ENCODE measurements around the gene KCNH6. TPM values are rescaled to one million over a fixed set of nuclear protein-coding genes. Genes with fewer than 3 reads are reported as not detected.

KCNH6 gene
- polyA plus RNA-seq, 3 donors: not detected

- H3K4me3 ChIP-seq (replicated peaks in 1 of 3; ENCODE audit: low read depth in 2 of 3, low read length in 3 of 3): no peak overlapping the region
- no peaks in the 10 kb centered on the region for H3K79me2 ChIP-seq (ENCODE audit: insufficient read depth, low read length)
- peak overlapping the region in 1 of 2 donors; percentile 73 for H3K4me3 Mint-ChIP-seq
- no peak for DNase-seq
- H4K20me1 ChIP-seq (ENCODE audit: insufficient read depth, low read length): no peaks in the 10 kb centered on the region
- no peak overlapping the region for H2AFZ ChIP-seq (ENCODE audit: insufficient read depth, low read depth, low read length, poor library complexity, severe bottlenecking)
- H3K36me3 ChIP-seq (replicated peaks in 1 of 2; ENCODE audit: control insufficient read depth in 1 of 2, insufficient read depth in 2 of 2, low read length in 2 of 2): no peaks in the 10 kb centered on the region
- H3K4me2 ChIP-seq (replicated peaks; ENCODE audit: extremely low read depth, low read length, poor library complexity, severe bottlenecking): no peak overlapping the region
- no peak overlapping the region for H3K27ac Mint-ChIP-seq
- H3K4me1 ChIP-seq (ENCODE audit: control insufficient read depth in 1 of 2, insufficient read depth in 2 of 2, low read length in 2 of 2): no peaks in the 10 kb centered on the region
- peaks cover 0 to 7% of the 10 kb centered on the region in 2 donors for H3K9me3 ChIP-seq (replicated peaks in 1 of 2; ENCODE audit: control insufficient read depth in 1 of 2, insufficient read depth in 1 of 2, low read length in 2 of 2)
- H3K4me1 Mint-ChIP-seq: peaks cover 4% of the 10 kb centered on the region
- WGBS (ENCODE audit: insufficient coverage): 100% methylated on average over 4 of the region's 4 CpGs
- TF ChIP-seq CTCF (IDR thresholded peaks at IDR 0.05): no peak
- peaks cover 8 to 31% of the 10 kb centered on the region in 2 donors for H3K27me3 ChIP-seq (ENCODE audit: control insufficient read depth in 2 of 2, insufficient read depth in 2 of 2, low read length in 2 of 2)
- H3K27me3 Mint-ChIP-seq (ENCODE audit: low read depth in 3 of 3): peaks cover 26 to 36% (median 32%) of the 10 kb centered on the region in 3 donors
- intact Hi-C loops (cut with micrococcal nuclease): no loop called here
- peaks cover 0 to 6% (median 0%) of the 10 kb centered on the region in 7 donors for H3K9me3 Mint-ChIP-seq
- H3K9ac ChIP-seq (ENCODE audit: insufficient read depth, low read length, poor library complexity, severe bottlenecking): no peak overlapping the region
- H3K36me3 Mint-ChIP-seq: no peaks in the 10 kb centered on the region
- no peak overlapping the region for H3K27ac ChIP-seq (ENCODE audit: low read depth in 1 of 2, low read length in 2 of 2)
Measured at GRCh38 chr17:63537001-63537400, 13.8 kb downstream of the KCNH6 start.

GRCh38 chr17:63537991-63538692 lies 15.0 kb downstream of the KCNH6 start:
- H3K4me3 Mint-ChIP-seq: peak overlapping the region in 1 of 2 donors; percentile 73
- no peak overlapping the region for H3K27ac ChIP-seq (ENCODE audit: low read depth in 1 of 2, low read length in 2 of 2)
- H3K4me2 ChIP-seq (replicated peaks; ENCODE audit: extremely low read depth, low read length, poor library complexity, severe bottlenecking): no peak overlapping the region
- H2AFZ ChIP-seq (ENCODE audit: insufficient read depth, low read depth, low read length, poor library complexity, severe bottlenecking): no peak overlapping the region
- H3K27ac Mint-ChIP-seq: no peak overlapping the region
- peaks cover 4% of the 10 kb centered on the region for H3K4me1 Mint-ChIP-seq
- intact Hi-C loops (cut with micrococcal nuclease): no loop called here
- 11% methylated on average over 45 of the region's 62 CpGs for WGBS (ENCODE audit: insufficient coverage)
- H3K9me3 Mint-ChIP-seq: peaks cover 0 to 6% (median 0%) of the 10 kb centered on the region in 7 donors
- H3K27me3 ChIP-seq (ENCODE audit: control insufficient read depth in 2 of 2, insufficient read depth in 2 of 2, low read length in 2 of 2): peaks cover 8 to 31% of the 10 kb centered on the region in 2 donors
- TF ChIP-seq CTCF (IDR thresholded peaks at IDR 0.05): no peak
- peaks cover 0 to 7% of the 10 kb centered on the region in 2 donors for H3K9me3 ChIP-seq (replicated peaks in 1 of 2; ENCODE audit: control insufficient read depth in 1 of 2, insufficient read depth in 1 of 2, low read length in 2 of 2)
- H3K9ac ChIP-seq (ENCODE audit: insufficient read depth, low read length, poor library complexity, severe bottlenecking): no peak overlapping the region
- no peaks in the 10 kb centered on the region for H3K79me2 ChIP-seq (ENCODE audit: insufficient read depth, low read length)
- no peak for DNase-seq
- H3K36me3 ChIP-seq (replicated peaks in 1 of 2; ENCODE audit: control insufficient read depth in 1 of 2, insufficient read depth in 2 of 2, low read length in 2 of 2): no peaks in the 10 kb centered on the region
- H3K36me3 Mint-ChIP-seq: no peaks in the 10 kb centered on the region
- peaks cover 26 to 39% (median 32%) of the 10 kb centered on the region in 3 donors for H3K27me3 Mint-ChIP-seq (ENCODE audit: low read depth in 3 of 3)
- no peak overlapping the region for H3K4me3 ChIP-seq (replicated peaks in 1 of 3; ENCODE audit: low read depth in 2 of 3, low read length in 3 of 3)
- no peaks in the 10 kb centered on the region for H3K4me1 ChIP-seq (ENCODE audit: control insufficient read depth in 1 of 2, insufficient read depth in 2 of 2, low read length in 2 of 2)
- no peaks in the 10 kb centered on the region for H4K20me1 ChIP-seq (ENCODE audit: insufficient read depth, low read length)

Measured in CD14-positive monocyte (primary cell).